ENCODE results near the gene TEAD4. TPM values are rescaled to one million over a fixed set of nuclear protein-coding genes. Genes with fewer than 3 reads are reported as not detected.

Gene TEAD4
- total RNA-seq, 1 donor from 2014 or later, result 30.3 TPM

DNA sequence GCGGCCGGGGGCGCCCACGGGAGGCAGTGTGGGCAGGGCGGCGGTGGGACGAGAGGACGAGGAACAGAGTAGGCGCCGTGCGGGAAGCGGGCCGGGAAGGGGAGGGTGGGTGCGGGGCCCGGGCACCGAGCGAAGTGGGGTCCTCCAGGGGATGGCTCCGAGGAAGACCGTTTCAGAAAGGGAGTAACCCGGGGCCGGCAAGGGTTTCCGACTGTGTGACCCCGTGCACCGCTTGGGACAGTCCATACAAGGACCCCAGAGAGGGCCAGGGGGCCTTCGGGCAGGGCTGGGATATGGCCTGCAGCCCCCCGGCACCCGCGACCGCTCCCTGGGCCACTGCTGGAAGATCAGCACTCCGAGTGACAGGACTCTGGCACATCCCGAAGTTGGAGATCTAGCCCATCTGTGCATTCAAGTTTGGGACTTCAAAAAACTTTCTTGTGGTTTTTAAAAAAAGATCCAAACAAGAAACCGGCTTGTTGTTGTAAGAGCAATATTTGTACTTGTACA lies 118.4 kb downstream of the TEAD4 start:
- Histone ChIP-seq H3K4me3 (ENCODE audit: low read length in 3 of 3) (peak overlapping the region; percentile 72 to 81 (median 74)), H3K27ac (ENCODE audit: low read depth, low read length) (peak overlapping the region; percentile 40), H3K9me3 (ENCODE audit: control insufficient read depth in 3 of 3, low read length in 3 of 3) (no peaks in the 10 kb centered on the region), H3K9ac (ENCODE audit: low read depth in 1 of 3, low read length in 3 of 3) (peak overlapping the region; percentile 66 to 81 (median 79)), H3K4me1 (ENCODE audit: control insufficient read depth in 3 of 3, insufficient read depth in 3 of 3, low read length in 3 of 3) (peaks cover 17 to 34% (median 23%) of the 10 kb centered on the region in 3 donors), H3K27me3 (ENCODE audit: control insufficient read depth in 3 of 3, insufficient read depth in 3 of 3, low read length in 3 of 3) (no peaks in the 10 kb centered on the region), H3K36me3 (ENCODE audit: control insufficient read depth in 3 of 3, insufficient read depth in 3 of 3, low read length in 3 of 3) (peaks cover 0 to 2% (median 0%) of the 10 kb centered on the region in 3 donors)

DNA sequence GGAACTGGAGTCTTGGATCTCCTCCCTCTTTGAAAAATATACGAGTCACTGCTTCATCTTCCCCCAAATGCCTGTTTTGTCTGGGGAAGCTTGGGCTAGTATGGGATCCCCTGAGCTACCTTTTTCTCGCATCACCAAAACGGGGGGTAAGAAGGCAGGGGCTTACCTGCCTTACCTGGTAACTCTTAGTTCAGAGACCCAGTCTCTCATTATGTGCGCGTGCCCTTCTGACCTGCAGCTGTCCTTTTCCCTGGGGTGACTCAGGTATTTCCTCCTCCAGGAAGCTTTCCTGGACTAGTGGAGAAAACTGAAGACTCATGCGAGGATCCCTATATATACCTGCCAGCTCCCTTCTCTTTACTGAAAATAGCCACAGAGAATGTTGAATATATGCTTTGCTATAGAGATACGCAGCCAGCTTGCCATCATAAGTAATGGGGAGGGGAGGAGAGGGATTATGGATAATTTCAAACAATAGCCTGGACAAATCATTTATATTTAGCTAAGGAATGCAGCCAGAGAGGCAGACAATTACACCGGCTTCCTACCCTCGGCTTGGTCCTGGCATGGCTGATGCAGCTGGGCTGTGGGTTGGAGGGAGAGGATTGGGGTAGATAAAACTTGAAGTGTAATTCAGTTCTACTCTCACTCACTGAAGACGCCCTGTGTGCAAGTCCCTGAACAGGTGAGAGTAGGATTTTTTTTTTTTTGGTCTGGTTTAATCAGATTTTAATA lies 119.1 kb downstream of the TEAD4 start:
- peak overlapping the region; percentile 66 to 81 (median 79) for H3K9ac ChIP-seq (ENCODE audit: low read depth in 1 of 3, low read length in 3 of 3)
- H3K9me3 ChIP-seq (ENCODE audit: control insufficient read depth in 3 of 3, low read length in 3 of 3), result no peaks in the 10 kb centered on the region
- peak overlapping the region; percentile 40 for H3K27ac ChIP-seq (ENCODE audit: low read depth, low read length)
- H3K36me3 ChIP-seq (ENCODE audit: control insufficient read depth in 3 of 3, insufficient read depth in 3 of 3, low read length in 3 of 3), result peaks cover 0 to 2% (median 0%) of the 10 kb centered on the region in 3 donors
- peaks cover 15 to 32% (median 24%) of the 10 kb centered on the region in 3 donors for H3K4me1 ChIP-seq (ENCODE audit: control insufficient read depth in 3 of 3, insufficient read depth in 3 of 3, low read length in 3 of 3)
- no peaks in the 10 kb centered on the region for H3K27me3 ChIP-seq (ENCODE audit: control insufficient read depth in 3 of 3, insufficient read depth in 3 of 3, low read length in 3 of 3)
- peak overlapping the region; percentile 72 to 81 (median 74) for H3K4me3 ChIP-seq (ENCODE audit: low read length in 3 of 3)

DNA sequence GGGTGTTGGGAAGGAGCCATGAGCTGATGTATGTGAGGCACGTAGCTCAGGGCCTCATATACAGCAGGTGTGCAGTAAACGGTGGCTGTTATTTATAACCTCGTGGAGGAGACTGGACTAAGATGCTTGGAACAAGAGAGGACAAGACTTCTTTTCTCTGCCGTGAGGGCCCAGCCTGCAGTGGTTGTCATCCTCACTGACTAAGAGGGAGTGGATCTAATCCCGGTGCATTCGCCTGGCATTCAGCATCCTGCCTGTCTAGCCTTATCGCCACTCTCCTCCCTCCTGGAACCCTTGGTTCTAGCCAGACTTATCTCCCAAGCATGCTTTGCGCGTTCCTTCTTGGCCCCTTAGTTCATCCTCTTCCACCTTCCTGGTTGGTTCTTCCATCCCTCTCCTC lies 121.9 kb downstream of the TEAD4 start:
- no peaks in the 10 kb centered on the region for H3K9me3 ChIP-seq (ENCODE audit: control insufficient read depth in 3 of 3, low read length in 3 of 3)
- H3K4me1 ChIP-seq (ENCODE audit: control insufficient read depth in 3 of 3, insufficient read depth in 3 of 3, low read length in 3 of 3), result peaks cover 22 to 32% (median 31%) of the 10 kb centered on the region in 3 donors
- no peaks in the 10 kb centered on the region for H3K27me3 ChIP-seq (ENCODE audit: control insufficient read depth in 3 of 3, insufficient read depth in 3 of 3, low read length in 3 of 3)
- H3K9ac ChIP-seq (ENCODE audit: low read depth in 1 of 3, low read length in 3 of 3), result no peak overlapping the region
- no peak overlapping the region for H3K4me3 ChIP-seq (ENCODE audit: low read length in 3 of 3)
- H3K36me3 ChIP-seq (ENCODE audit: control insufficient read depth in 3 of 3, insufficient read depth in 3 of 3, low read length in 3 of 3), result peaks cover 0 to 7% (median 0%) of the 10 kb centered on the region in 3 donors
- H3K27ac ChIP-seq (ENCODE audit: low read depth, low read length), result no peak overlapping the region

DNA sequence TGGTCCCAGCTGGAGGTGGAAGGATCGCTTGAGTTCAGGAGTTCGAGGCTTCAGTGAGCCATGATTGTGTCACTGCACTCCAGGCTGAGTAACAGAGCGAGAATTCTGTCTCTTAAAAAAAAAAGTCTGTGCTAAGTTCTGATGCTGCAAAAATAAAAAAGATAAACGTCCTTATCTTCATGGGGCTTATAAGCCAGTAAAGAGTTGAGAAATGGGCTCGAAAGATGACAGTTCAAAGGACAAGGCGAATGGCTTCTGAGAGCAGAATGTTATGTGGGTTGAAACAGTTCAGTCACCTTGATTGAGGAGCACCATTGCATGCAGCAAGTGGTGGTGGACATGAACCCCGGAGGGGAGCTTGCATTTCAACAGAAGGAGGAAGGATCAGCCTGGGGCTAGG lies 122.7 kb downstream of the TEAD4 start:
- Histone ChIP-seq H3K4me3 (ENCODE audit: low read length in 3 of 3) (no peak overlapping the region), H3K27ac (ENCODE audit: low read depth, low read length) (no peak overlapping the region), H3K4me1 (ENCODE audit: control insufficient read depth in 3 of 3, insufficient read depth in 3 of 3, low read length in 3 of 3) (peaks cover 17 to 33% (median 26%) of the 10 kb centered on the region in 3 donors), H3K9ac (ENCODE audit: low read depth in 1 of 3, low read length in 3 of 3) (no peak overlapping the region), H3K9me3 (ENCODE audit: control insufficient read depth in 3 of 3, low read length in 3 of 3) (no peaks in the 10 kb centered on the region), H3K36me3 (ENCODE audit: control insufficient read depth in 3 of 3, insufficient read depth in 3 of 3, low read length in 3 of 3) (peaks cover 0 to 8% (median 2%) of the 10 kb centered on the region in 3 donors), H3K27me3 (ENCODE audit: control insufficient read depth in 3 of 3, insufficient read depth in 3 of 3, low read length in 3 of 3) (no peaks in the 10 kb centered on the region)

DNA sequence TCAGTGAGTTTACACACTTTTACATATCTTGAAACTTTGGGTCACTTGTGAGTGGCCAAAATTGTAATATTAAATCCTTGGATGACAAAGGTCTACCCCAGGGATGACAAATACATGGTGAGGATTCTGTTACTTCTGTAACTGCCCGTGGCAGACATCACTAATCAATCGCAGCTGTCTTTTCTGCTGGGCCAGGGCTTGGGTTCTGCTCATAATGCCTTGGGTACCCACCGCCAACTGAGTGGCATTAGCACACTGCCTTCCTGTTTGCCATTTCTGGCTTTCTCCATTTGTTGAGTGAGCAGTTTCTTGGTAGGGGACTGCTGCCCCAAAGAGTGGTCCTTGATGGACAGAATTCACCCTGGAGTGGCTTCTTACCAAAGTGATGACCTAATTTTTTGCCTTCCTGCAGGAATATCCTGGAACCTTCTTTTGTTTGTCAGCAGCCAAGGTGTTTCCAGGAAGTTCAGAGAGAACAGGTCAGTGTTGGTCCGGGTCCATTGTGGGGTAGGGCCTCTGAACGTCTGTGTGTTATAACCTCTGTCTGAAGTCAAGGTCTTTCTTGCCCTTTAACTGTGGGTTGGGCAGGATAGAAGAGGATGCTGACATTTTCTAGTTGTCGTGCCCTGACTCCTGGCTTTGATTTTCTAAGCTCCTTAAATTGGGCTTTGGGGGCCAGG lies 124.2 kb downstream of the TEAD4 start:
- Histone ChIP-seq H3K27ac (ENCODE audit: low read depth, low read length) (peak overlapping the region; percentile 23), H3K9ac (ENCODE audit: low read depth in 1 of 3, low read length in 3 of 3) (no peak overlapping the region), H3K9me3 (ENCODE audit: control insufficient read depth in 3 of 3, low read length in 3 of 3) (no peaks in the 10 kb centered on the region), H3K27me3 (ENCODE audit: control insufficient read depth in 3 of 3, insufficient read depth in 3 of 3, low read length in 3 of 3) (no peaks in the 10 kb centered on the region), H3K4me1 (ENCODE audit: control insufficient read depth in 3 of 3, insufficient read depth in 3 of 3, low read length in 3 of 3) (peaks cover 12 to 33% (median 19%) of the 10 kb centered on the region in 3 donors), H3K36me3 (ENCODE audit: control insufficient read depth in 3 of 3, insufficient read depth in 3 of 3, low read length in 3 of 3) (peaks cover 0 to 9% (median 3%) of the 10 kb centered on the region in 3 donors), H3K4me3 (ENCODE audit: low read length in 3 of 3) (no peak overlapping the region)

DNA sequence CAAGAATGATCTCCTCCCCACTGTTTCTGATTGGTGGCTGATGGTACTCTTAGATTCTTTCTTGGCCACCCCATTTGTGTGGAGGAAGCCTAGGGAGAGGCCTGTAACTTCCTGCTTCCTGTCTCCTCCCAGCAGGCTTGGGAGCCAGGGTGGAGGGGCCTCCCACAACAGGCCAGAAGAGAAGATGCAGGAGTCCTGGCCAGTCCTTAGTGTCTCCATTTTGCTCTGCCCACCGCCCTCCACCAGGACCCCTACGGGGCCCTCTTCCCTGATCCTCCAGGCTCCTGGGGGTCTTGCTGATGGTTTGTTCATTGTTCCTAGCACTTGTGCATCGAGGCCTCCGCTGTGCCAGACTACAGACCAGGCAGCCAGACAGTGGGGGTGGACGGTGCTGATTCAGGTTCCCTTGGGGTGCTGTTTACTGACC lies 124.7 kb downstream of the TEAD4 start:
- H3K36me3 ChIP-seq (ENCODE audit: control insufficient read depth in 3 of 3, insufficient read depth in 3 of 3, low read length in 3 of 3), result peaks cover 0 to 9% (median 3%) of the 10 kb centered on the region in 3 donors
- H3K4me1 ChIP-seq (ENCODE audit: control insufficient read depth in 3 of 3, insufficient read depth in 3 of 3, low read length in 3 of 3), result peaks cover 10 to 33% (median 17%) of the 10 kb centered on the region in 3 donors
- no peaks in the 10 kb centered on the region for H3K27me3 ChIP-seq (ENCODE audit: control insufficient read depth in 3 of 3, insufficient read depth in 3 of 3, low read length in 3 of 3)
- no peak overlapping the region for H3K9ac ChIP-seq (ENCODE audit: low read depth in 1 of 3, low read length in 3 of 3)
- no peaks in the 10 kb centered on the region for H3K9me3 ChIP-seq (ENCODE audit: control insufficient read depth in 3 of 3, low read length in 3 of 3)
- no peak overlapping the region for H3K4me3 ChIP-seq (ENCODE audit: low read length in 3 of 3)
- H3K27ac ChIP-seq (ENCODE audit: low read depth, low read length), result no peak overlapping the region

DNA sequence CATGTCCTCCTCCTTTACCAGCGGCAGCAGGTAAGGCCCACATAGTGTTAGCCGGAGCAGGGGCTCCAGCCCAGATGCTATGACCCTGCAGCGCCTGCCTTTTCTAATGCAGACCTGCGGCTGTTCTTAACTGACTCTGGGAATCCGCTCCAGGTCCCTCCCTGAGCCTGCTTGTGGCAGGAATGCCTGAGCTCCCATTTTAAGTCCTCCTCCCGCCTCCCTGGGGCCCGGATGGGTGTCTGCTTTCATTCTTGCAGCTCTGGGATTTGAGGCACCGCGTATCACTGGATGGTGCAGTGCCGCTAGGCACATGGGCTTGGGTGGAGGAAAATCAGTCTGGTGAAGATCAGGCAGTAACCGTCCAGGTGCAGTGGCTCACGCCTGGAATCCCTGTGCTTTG lies 125.5 kb downstream of the TEAD4 start:
- no peaks in the 10 kb centered on the region for H3K27me3 ChIP-seq (ENCODE audit: control insufficient read depth in 3 of 3, insufficient read depth in 3 of 3, low read length in 3 of 3)
- H3K9ac ChIP-seq (ENCODE audit: low read depth in 1 of 3, low read length in 3 of 3), result no peak overlapping the region
- H3K27ac ChIP-seq (ENCODE audit: low read depth, low read length), result no peak overlapping the region
- H3K4me3 ChIP-seq (ENCODE audit: low read length in 3 of 3), result no peak overlapping the region
- H3K36me3 ChIP-seq (ENCODE audit: control insufficient read depth in 3 of 3, insufficient read depth in 3 of 3, low read length in 3 of 3), result peaks cover 0 to 9% (median 3%) of the 10 kb centered on the region in 3 donors
- H3K4me1 ChIP-seq (ENCODE audit: control insufficient read depth in 3 of 3, insufficient read depth in 3 of 3, low read length in 3 of 3), result peaks cover 10 to 33% (median 17%) of the 10 kb centered on the region in 3 donors
- no peaks in the 10 kb centered on the region for H3K9me3 ChIP-seq (ENCODE audit: control insufficient read depth in 3 of 3, low read length in 3 of 3)

DNA sequence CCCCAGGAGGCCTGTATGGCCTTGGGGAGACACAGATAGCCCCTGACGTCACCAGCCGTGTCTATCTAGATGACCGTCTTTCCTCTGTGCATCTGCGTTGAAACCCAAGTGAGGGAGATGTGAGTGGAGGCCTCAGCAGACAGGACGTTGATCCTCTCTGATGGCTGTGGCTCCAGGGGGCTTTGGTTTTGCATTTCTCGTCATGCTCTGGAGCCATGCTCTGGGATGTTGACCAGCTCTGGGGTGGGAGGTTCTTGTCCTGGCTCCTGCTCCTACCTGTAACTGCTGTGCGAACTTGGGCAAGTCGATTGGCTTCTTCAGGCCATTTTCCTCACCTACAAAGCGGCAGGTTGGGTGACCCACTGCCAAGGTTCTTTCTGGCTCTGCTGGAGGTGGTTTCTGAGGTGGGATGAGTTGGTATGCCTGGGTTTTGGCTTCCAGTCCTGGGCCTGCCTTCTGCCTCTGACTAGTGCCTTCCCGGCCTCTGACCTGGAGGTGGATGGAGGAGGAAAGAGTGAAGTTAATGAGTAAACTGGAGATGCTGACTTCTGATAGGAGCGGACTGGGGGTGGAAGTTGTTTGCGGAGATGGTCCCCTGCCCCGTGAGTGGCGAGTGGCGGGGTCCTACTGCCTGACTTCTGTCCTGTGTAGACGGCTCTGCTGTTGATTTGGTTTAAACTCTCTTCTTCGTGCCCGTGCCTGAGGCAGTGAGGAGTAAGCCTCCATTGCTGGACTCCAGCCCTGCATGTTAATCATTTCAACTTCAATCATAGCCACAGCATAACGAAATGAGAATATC lies 126.3 kb downstream of the TEAD4 start:
- Histone ChIP-seq H3K9me3 (ENCODE audit: control insufficient read depth in 3 of 3, low read length in 3 of 3) (no peaks in the 10 kb centered on the region), H3K4me1 (ENCODE audit: control insufficient read depth in 3 of 3, insufficient read depth in 3 of 3, low read length in 3 of 3) (peaks cover 10 to 34% (median 16%) of the 10 kb centered on the region in 3 donors), H3K9ac (ENCODE audit: low read depth in 1 of 3, low read length in 3 of 3) (no peak overlapping the region), H3K27me3 (ENCODE audit: control insufficient read depth in 3 of 3, insufficient read depth in 3 of 3, low read length in 3 of 3) (no peaks in the 10 kb centered on the region), H3K27ac (ENCODE audit: low read depth, low read length) (no peak overlapping the region), H3K4me3 (ENCODE audit: low read length in 3 of 3) (no peak overlapping the region), H3K36me3 (ENCODE audit: control insufficient read depth in 3 of 3, insufficient read depth in 3 of 3, low read length in 3 of 3) (peaks cover 0 to 9% (median 3%) of the 10 kb centered on the region in 3 donors)

DNA sequence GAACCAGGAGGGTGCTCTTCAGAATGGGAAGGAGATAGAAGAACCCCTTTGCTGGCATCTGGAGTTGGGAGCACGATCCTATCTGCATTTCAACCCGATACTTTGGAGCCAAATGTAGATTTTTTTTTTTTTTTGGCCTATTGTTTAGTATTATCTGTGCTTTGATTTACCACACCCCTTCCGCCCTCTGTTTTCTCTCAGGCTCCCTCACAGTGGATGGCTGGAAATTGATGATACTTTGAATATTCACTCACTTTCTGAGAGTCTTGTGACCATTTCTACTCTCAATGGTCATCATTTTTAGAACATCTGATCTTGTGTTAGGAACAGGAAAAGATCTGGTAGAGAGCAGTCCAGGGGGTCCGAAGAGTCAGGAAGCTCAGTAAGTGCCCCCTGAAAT lies 127.0 kb downstream of the TEAD4 start:
- H3K9ac ChIP-seq (ENCODE audit: low read depth in 1 of 3, low read length in 3 of 3), result no peak overlapping the region
- no peaks in the 10 kb centered on the region for H3K9me3 ChIP-seq (ENCODE audit: control insufficient read depth in 3 of 3, low read length in 3 of 3)
- H3K4me3 ChIP-seq (ENCODE audit: low read length in 3 of 3), result no peak overlapping the region
- no peaks in the 10 kb centered on the region for H3K27me3 ChIP-seq (ENCODE audit: control insufficient read depth in 3 of 3, insufficient read depth in 3 of 3, low read length in 3 of 3)
- peaks cover 10 to 34% (median 13%) of the 10 kb centered on the region in 3 donors for H3K4me1 ChIP-seq (ENCODE audit: control insufficient read depth in 3 of 3, insufficient read depth in 3 of 3, low read length in 3 of 3)
- peaks cover 0 to 9% (median 3%) of the 10 kb centered on the region in 3 donors for H3K36me3 ChIP-seq (ENCODE audit: control insufficient read depth in 3 of 3, insufficient read depth in 3 of 3, low read length in 3 of 3)
- H3K27ac ChIP-seq (ENCODE audit: low read depth, low read length), result no peak overlapping the region

Data from skeletal muscle tissue (tissue), 4 donors.